ENCODE measurements around the gene GLUD1.
"Not testable (repeated sequence)": the region's sequence is repeated elsewhere in the genome, so short reads cannot be mapped to it uniquely, and the experiment has no call there.

GRCh38 chr10:87083576-87084290, 10.9 kb downstream of the GLUD1 start:
- not testable (repeated sequence) for TF ChIP-seq CTCF (IDR thresholded peaks at IDR 0.05; ENCODE audit: insufficient read depth, low read depth, low read length); EZH2 (IDR thresholded peaks at IDR 0.05; ENCODE audit: insufficient read depth, low read length)

Data from astrocyte (in vitro differentiated cells and primary cell).